ENCODE data around the gene LRP8.

LRP8 gene

DNA sequence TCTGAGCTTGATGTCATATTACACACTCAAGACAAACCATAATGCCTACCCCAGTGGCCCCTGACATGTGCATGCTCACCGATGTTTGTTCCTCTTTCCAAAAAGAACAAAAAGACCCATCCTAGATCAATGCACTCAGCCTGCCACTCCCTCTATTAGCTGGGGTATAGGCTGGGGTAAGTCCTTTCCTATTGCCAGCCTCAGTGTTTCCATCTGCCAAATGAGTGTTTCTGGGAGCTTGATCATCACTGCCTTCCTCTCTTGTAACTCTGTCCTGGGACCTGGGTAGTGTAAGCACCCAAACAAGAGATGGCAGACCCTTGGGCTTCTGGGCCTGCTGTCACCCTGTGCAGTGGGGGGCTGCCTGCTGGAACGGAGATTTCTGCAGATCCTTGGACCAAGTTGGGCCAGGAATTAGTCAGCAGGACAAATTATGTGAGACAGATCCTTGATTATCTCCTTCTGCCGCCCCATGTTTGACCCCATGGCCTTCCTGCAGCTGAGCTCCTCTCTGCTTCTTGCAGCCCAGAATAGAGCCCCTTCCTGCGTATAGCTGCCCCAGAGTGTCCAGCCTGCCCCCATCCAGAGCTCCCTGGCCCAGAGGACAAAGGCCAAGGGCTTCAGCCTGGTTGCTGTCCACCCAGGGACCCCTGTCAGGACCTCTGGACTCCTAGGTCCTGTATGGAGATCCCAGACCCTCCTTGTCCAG lies 31.5 kb upstream of the LRP8 start:
- DNase-seq: peak; percentile 12

DNA sequence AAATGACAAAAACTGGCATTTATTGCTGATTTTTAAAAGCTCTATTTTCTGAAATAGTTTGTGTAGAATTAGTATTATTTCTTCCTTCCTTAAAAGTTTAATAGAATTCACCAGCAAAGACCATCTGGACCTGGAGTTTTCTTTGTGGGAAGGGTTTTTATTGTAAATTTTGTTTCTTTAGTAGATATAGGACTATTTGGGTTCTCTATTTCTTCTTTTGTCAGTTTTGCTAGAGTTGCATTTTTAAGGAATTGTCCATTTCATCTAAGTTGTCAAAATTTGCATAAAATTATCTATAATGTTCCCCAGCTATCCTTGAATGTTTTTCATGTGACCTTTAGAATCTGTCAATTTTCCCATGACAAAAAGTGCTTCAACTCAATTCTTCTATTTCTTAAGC lies 28.8 kb upstream of the LRP8 start:
- DNase-seq: no peak

DNA sequence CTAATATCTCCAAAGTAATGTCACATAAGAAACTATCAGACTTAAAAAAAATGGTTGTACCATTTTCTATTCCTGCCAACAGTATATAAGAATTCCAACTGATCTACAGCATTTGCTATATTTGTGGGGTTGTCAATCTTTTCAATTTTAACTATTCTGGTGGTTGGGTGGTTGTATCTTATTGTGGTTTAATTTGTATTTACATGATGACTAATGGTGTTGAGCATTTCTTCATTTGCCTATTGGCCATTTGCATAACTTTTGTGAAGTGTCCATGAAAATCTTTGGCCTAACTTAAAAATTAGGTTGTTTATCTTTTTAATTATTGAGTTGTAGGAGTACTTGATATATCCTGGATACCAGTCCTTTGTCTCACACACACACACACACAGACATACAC lies 26.2 kb upstream of the LRP8 start:
- DNase-seq: no peak

DNA sequence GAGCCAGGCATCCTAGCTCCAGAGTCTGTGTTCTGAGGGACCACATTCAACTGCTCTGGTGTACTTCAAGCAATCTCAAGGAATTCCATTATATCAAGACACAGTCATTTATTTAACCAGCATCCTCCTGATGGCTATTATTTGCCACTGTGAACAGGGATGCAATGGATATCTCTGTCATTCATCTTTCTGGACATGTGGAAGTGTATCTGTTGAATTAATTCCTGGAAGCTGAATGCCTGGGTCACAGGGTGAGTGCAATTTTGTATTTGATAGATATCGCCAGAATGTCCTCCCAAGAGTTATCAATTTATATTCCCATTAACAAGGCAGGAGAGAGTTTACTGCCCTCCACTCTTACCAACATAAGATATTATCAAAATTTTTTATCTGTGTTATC lies 24.7 kb upstream of the LRP8 start:
- no peak for DNase-seq

DNA sequence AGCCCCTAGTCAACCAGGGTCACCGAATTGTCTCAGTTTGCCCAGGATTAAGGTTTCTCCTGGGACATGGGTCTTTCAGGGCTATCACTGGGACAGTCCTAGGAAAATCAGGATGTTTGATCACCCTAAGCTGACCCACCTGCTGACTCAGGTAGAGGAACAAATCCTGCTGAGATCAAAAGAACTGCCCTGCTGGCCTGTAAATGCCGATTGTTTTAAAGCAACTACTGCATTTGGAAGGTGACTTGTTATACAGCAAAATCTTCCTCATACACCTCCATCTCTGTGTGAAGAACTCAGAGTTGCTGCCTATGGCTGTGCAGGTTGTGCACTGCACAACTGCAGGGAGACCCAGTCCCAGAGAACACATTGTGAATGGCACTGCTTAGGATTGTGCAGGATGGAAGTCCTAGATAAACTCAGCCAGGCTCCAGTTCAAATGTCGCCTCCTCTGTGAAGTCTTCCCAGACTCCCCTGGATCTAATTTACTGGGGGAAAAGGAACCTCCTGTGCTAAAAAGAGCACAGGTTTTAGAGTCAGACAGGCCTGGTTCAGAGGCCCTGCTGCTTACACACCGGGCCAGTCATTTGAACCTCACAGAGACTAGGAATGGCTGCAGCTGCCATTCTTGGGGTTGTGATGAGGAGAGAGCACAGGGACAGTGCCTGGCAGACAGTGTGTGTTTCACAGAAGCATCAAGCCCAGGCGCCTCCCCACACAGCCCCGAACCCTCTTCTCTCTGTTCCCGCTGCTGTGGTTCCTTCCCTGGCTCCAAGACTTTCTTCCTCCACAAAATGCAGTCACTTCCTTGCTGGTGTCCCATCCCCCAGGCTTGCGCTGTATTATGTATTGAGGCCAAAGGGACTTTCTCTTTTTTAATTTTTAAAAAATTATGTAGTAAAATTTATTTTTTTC lies 23.2 kb upstream of the LRP8 start:
- no peak for DNase-seq

GRCh38 chr1:53349968-53350852 lies 22.3 kb upstream of the LRP8 start:
- no peak for DNase-seq

- no peak for DNase-seq
These were observed 21.5 kb upstream of the LRP8 start for GRCh38 chr1:53349369-53349835.

DNA sequence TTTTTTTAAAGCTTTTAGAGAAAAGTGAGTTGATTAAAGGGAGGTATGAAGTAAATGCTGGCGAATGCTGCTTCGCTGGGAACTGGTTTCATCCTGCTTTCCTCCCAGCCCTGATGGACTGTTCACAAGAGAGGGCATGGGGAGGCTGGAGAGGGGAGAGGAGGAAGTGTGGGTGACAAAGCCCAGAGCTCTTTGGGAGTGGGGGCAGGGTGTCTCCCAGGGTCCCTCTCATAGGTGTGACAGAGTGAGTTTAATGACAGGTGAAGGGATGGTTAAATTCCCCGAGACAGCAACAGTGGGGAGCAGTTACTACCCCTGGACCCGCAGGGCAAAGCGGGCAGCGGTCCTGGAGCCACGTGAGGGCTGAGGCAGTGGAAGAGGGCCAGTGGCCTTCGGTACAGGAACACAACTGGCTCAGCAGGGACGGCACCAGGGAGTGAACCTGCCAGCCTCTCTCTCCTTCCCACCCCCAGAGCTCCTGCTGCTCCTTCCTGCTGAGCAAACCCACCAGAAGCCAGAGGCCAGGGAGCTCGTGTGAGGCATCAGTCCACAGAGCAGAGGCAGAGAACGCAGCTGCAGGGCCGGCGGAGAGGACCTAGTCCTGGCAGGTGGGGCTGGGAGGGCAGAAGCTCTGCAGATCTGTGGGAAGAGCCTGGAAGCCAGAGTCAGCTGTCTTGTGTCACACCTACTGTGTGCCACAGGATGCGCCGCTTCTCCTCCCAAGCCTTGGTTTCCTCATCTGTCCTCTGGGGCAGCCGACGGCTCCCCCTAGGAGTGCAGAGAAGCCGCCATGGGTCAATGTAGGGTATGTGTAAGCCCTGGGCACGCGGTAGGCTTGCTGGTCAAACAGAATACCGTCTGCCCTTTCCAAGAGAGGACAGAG lies 20.9 kb upstream of the LRP8 start:
- DNase-seq: no peak

- peak; percentile 16 for DNase-seq
These were observed 18.9 kb upstream of the LRP8 start for GRCh38 chr1:53346814-53347176.

- peak; percentile 7 for DNase-seq
These were observed 18.3 kb upstream of the LRP8 start for GRCh38 chr1:53345996-53346813.

GRCh38 chr1:53344921-53345838 lies 17.3 kb upstream of the LRP8 start:
- DNase-seq: peak; percentile 12

- DNase-seq: peak; percentile 23
These were observed 16.2 kb upstream of the LRP8 start for GRCh38 chr1:53343831-53344668.

DNA sequence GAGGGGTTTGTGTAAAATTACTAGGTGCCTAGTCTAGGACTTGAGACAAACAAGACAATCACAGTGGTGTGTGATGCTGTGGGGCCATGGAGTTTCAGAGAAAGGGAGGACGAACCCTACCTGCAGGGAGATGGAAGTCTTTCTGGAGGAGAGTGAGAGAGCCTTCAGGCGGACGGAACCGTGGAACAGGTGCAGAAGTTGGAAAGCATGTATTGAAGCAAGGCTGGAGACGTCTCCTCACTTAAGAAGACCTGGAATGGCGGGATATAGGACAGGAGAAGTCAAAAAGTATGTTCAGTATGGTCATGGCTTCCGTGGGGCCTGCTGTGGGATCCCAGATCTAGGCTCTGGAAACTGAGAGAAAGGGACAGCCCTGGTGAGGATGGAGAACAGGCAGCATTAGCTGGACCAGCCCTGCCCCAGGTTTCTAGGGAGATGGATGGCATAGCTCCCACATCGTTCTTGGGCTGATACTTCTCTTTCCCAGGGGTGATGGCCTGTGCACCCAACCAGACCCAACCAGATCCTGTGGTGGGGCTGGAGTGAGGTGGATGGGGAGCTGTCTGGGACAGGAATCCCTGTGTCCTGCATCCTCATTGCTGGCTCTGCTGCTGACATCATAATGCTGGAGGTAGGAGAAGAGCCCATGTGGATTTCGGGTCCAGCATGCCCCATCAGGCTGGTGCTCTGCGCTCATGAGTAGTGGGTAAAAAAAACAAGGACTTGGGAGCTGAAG lies 15.0 kb upstream of the LRP8 start:
- DNase-seq: peak; percentile 12

GRCh38 chr1:53341961-53342707 lies 14.3 kb upstream of the LRP8 start:
- peak; percentile 15 for DNase-seq

DNA sequence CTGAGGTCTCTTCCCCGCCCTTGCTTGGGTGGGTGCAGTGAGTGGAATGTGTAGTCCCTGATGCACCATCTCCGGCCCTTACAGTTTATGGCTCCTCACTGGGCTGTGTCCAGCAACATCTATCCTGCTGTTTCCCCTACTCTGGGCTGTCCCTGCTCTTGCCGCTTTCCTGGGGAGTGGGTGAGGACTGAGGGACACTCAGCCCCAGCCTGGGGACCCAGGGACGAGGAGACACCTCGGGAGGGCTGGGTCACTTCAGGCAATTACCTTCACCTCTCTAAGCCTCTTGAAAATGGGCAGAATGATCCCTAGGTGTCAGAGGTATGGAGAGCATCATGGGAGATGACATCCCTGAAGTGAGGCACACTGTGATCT lies 13.6 kb upstream of the LRP8 start:
- DNase-seq: peak; percentile 28

- DNase-seq: peak; percentile 57
These were observed 13.0 kb upstream of the LRP8 start for GRCh38 chr1:53340660-53341520.
